ENCODE data around the gene ZMPSTE24.

ZMPSTE24 gene

DNA sequence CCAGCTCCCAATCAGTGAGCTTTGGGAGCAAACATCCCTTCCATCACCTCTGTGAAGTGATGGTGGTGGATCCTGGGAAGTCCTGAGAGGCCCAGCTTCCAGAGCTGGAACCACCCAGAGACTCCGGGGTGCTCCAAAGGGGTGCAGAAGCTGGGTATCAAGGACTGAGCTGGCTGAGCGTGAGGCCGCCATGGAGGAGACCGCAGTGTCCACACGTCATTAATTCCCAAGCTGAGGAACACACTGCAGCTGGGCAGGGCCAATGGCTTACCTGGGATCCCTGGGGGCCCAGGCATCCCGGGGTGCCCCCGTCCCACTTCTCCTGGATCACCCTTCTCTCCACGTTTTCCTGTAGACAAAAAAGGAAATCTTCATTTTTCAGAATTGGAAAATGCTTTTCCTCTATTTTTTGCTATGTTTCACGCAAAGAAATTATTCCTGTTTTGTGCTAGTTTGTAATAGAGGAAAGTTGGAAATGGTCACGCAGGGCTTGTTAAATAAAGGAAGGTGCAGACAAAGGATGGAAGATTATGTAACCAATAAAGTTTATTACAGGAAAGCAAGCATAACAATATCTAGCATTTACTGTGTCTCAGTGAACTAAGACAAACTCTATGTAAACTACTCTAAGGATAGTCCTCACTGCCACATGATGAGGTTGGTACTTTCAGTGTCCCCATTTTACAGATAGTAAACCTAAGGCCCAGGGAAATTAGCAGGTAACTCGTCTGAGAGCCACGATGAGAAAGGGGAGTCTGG is 43.7 kb downstream of the ZMPSTE24 start:
- no peaks in the 10 kb centered on the region for H3K36me3 ChIP-seq (replicated peaks)
- H3K27ac ChIP-seq, result no peak overlapping the region
- TF ChIP-seq, protein P1, sequence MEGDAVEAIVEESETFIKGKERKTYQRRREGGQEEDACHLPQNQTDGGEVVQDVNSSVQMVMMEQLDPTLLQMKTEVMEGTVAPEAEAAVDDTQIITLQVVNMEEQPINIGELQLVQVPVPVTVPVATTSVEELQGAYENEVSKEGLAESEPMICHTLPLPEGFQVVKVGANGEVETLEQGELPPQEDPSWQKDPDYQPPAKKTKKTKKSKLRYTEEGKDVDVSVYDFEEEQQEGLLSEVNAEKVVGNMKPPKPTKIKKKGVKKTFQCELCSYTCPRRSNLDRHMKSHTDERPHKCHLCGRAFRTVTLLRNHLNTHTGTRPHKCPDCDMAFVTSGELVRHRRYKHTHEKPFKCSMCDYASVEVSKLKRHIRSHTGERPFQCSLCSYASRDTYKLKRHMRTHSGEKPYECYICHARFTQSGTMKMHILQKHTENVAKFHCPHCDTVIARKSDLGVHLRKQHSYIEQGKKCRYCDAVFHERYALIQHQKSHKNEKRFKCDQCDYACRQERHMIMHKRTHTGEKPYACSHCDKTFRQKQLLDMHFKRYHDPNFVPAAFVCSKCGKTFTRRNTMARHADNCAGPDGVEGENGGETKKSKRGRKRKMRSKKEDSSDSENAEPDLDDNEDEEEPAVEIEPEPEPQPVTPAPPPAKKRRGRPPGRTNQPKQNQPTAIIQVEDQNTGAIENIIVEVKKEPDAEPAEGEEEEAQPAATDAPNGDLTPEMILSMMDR (IDR thresholded peaks at IDR 0.05; ENCODE audit: low read depth, low read length, missing control alignments), result no peak
- peaks cover 2% of the 10 kb centered on the region for H3K27me3 ChIP-seq (replicated peaks)
- in situ Hi-C loops (cut with HindIII; ENCODE audit: low pct_ligation_motif_present, low sequenced_read_pairs), result no loop called here
- no peak overlapping the region for H3K4me3 ChIP-seq (ENCODE audit: low read depth, low read length)
- no peak for DNase-seq

DNA sequence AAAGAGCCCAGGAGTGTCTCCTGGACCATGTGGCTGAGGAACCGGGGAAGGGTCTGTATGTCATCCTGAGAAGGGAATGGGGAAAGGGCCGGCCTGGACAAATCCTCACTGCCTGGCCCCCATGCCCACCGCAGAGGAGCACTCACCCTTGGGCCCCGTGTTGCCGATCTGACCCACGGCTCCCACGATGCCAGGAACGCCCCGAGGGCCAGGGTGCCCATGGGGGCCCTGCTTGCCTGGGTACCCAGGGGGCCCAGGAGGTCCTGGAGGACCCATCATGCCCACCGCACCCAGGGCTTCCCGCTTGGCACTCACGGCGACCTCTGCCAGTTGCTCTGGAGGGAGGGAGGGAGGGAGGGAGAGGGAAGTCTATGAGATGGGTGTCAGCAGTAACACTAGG is 44.4 kb downstream of the ZMPSTE24 start:
- H3K27me3 ChIP-seq (replicated peaks), result peaks cover 2% of the 10 kb centered on the region
- DNase-seq, result no peak
- in situ Hi-C loops (cut with HindIII; ENCODE audit: low pct_ligation_motif_present, low sequenced_read_pairs), result no loop called here

DNA sequence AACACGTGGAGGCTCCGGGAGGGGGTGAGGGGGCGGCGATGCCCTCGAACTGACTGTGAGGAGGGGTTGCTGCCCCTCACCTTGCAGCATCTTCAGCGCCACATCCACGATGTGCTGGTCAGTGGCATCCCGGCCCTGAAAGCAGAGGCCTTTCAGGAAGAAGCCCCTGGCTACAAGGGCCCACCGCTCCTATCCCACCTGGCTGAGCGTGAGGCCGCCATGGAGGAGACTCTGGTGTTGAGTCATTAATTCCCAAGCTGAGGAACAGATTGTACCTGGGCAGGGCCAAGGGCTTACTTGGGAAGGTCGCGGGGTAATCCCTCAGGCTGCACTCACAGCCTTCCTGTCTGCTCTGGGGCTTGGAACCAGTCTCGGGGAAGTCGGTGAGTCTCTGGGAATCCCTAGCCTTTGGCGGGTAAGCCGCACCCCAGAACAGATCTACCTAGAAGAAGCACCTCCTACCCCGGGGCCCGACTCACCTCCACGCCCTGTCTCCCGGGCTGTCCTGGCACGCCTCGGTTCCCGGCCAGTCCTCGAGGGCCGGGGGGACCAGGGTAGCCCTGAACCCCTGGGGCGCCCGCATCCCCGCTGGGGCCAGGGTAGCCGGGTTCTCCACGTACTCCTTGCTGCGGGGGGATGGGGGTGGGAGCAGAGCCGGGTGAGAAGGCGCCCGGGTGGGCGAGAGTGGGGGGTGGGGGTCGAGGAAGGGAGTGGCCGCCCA is 45.2 kb downstream of the ZMPSTE24 start:
- in situ Hi-C loops (cut with HindIII; ENCODE audit: low pct_ligation_motif_present, low sequenced_read_pairs), result no loop called here
- no peak for DNase-seq
- TF ChIP-seq, protein P1 (IDR thresholded peaks at IDR 0.05; ENCODE audit: low read depth, low read length, missing control alignments), result no peak
- Histone ChIP-seq H3K27me3 (replicated peaks) (peaks cover 2% of the 10 kb centered on the region), H3K36me3 (replicated peaks) (no peaks in the 10 kb centered on the region), H3K4me3 (ENCODE audit: low read depth, low read length) (no peak overlapping the region), H3K27ac (no peak overlapping the region)

More for the DNA sequence above, 44.4 kb downstream of the ZMPSTE24 start:
- no peaks in the 10 kb centered on the region for H3K36me3 ChIP-seq (replicated peaks)
- H3K27ac ChIP-seq, result no peak overlapping the region
- TF ChIP-seq, protein P1 (IDR thresholded peaks at IDR 0.05; ENCODE audit: low read depth, low read length, missing control alignments), result no peak
- no peak overlapping the region for H3K4me3 ChIP-seq (ENCODE audit: low read depth, low read length)

DNA sequence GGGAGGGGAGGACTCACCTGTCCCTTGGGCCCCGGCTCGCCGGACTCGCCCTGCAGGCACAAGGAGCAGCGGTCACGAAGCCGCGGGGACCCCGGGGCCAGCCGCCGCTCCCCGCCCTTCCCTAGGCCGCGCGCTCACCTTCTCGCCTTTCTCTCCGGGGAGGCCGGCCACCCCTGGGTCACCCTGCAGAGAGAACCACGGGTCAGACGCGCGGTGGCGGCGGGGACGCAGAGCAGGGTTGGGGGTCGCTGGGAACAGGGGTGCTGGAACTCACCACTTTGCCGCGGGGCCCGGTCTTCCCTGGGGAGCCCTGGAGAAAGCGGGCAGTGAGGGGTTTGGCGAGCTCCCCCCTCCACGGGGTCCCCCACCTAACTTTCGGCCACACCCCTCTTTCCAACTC is 45.8 kb downstream of the ZMPSTE24 start:
- DNase-seq, result no peak
- TF ChIP-seq, protein P1 (IDR thresholded peaks at IDR 0.05; ENCODE audit: low read depth, low read length, missing control alignments), result no peak
- no peak overlapping the region for H3K4me3 ChIP-seq (ENCODE audit: low read depth, low read length)
- no peak overlapping the region for H3K27ac ChIP-seq
- peaks cover 2% of the 10 kb centered on the region for H3K27me3 ChIP-seq (replicated peaks)
- no peaks in the 10 kb centered on the region for H3K36me3 ChIP-seq (replicated peaks)
- in situ Hi-C loops (cut with HindIII; ENCODE audit: low pct_ligation_motif_present, low sequenced_read_pairs), result no loop called here

DNA sequence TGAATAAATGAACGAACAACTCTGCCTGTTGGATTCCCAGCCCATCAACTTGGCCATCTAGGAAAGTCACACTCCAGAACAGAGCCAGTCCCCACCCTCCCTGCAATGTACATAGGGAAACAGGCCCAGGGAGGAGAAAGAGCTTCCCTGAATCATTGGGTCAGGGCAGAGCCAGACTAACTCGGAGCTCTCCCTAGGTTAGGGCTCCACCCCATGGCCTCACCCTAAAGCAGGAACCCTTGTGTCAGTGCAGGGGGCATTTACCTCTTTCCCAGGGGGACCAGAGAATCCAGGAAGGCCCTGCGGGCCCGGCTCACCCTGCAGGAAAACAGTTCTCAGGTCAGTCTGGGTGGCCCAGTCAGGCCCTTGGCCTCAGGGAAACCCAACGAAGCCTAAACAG is 47.4 kb downstream of the ZMPSTE24 start:
- Histone ChIP-seq H3K4me3 (ENCODE audit: low read depth, low read length) (no peak overlapping the region), H3K27ac (no peak overlapping the region), H3K27me3 (replicated peaks) (peaks cover 2% of the 10 kb centered on the region), H3K36me3 (replicated peaks) (no peaks in the 10 kb centered on the region)
- TF ChIP-seq, protein P1 (IDR thresholded peaks at IDR 0.05; ENCODE audit: low read depth, low read length, missing control alignments), result peak; percentile 35
- no peak for DNase-seq
- in situ Hi-C loops (cut with HindIII; ENCODE audit: low pct_ligation_motif_present, low sequenced_read_pairs), result no loop called here

All from brain microvascular endothelial cell (primary cell).